Natural killer cell treated with Interleukin-12 subunit alpha and Interleukin-12 subunit beta and Interleukin-15 and Interleukin-18, amount 100 ng/mL, for 72 hours (primary cell): Measurements from ENCODE around the gene CFLAR. TPM values are rescaled to one million over a fixed set of nuclear protein-coding genes. Genes with fewer than 3 reads are reported as not detected.
A peak's percentile ranks its signal among the peaks of the same experiment; 100 is the strongest.

Experiments
- ATAC-seq, 2 donors: fragments of 150-1000 bp; cut with Tn5 transposase in 1 of 2; sonication (Bioruptor Pico), chemical (Tn5 transposase) in 1 of 2; 2 replicates each; pipeline ENCODE4 v1.10.0; 2021
- DNase-seq: peaks from one replicate; pipeline ENCODE4 v3.0.0; 2022; ENCODE audit warnings: low spot score
- H3K27ac Mint-ChIP-seq, 2 donors: 1 replicate in 1 of 2; 2 replicates in 1 of 2; pipeline ENCODE4 v1.8.0; 2022; ENCODE audit warnings: mixed read lengths in 2 of 2, mild to moderate bottlenecking in 1 of 2, moderate library complexity in 1 of 2
- H3K27me3 Mint-ChIP-seq, 2 donors: 1 replicate in 1 of 2; 2 replicates in 1 of 2; pipeline ENCODE4 v1.8.0; 2022; ENCODE audit warnings: mixed read lengths in 2 of 2
- H3K36me3 Mint-ChIP-seq: one replicate; pipeline ENCODE4 v1.8.0; 2022; ENCODE audit warnings: mixed read lengths
- H3K4me1 Mint-ChIP-seq, 2 donors: 1 replicate in 1 of 2; 2 replicates in 1 of 2; pipeline ENCODE4 v1.8.0; 2022; ENCODE audit warnings: low read depth in 2 of 2, mixed read lengths in 2 of 2, mild to moderate bottlenecking in 1 of 2
- H3K4me3 Mint-ChIP-seq: one replicate; pipeline ENCODE4 v1.8.0; 2022; ENCODE audit warnings: mixed read lengths
- H3K9me3 Mint-ChIP-seq: 2 replicates; pipeline ENCODE4 v1.8.0; 2022; ENCODE audit warnings: mixed read lengths
- total RNA-seq, 2 donors: library from RNA; stranded (reverse); gene quantifications; one replicate each; pipeline ENCODE4 v1.2.3, GENCODE V29; 2022

The CFLAR gene
- total RNA-seq, 2 donors from 2014 or later, result 366 to 438 TPM

- Mint-ChIP-seq H3K4me1 (peaks cover 58 to 59% of the 10 kb centered on the region in 2 donors), H3K36me3 (peaks cover 6% of the 10 kb centered on the region), H3K4me3 (peak overlapping the region; percentile 31), H3K27ac (peak overlapping the region; percentile 84 to 98), H3K27me3 (no peaks in the 10 kb centered on the region), H3K9me3 (no peaks in the 10 kb centered on the region)
- ATAC-seq (no peak), DNase-seq (no peak)
Observed at GRCh38 chr2:201188449-201188848, 72.5 kb downstream of the CFLAR start.

GRCh38 chr2:201191132-201191875, 75.3 kb downstream of the CFLAR start:
- peaks cover 51 to 58% of the 10 kb centered on the region in 2 donors for H3K4me1 Mint-ChIP-seq
- no peaks in the 10 kb centered on the region for H3K27me3 Mint-ChIP-seq
- H3K27ac Mint-ChIP-seq, result peak overlapping the region; percentile 75 to 78
- peak overlapping the region; percentile 73 for H3K4me3 Mint-ChIP-seq
- H3K36me3 Mint-ChIP-seq, result peaks cover 10% of the 10 kb centered on the region
- peak; percentile 72 to 74 for ATAC-seq
- no peaks in the 10 kb centered on the region for H3K9me3 Mint-ChIP-seq
- no peak for DNase-seq

GRCh38 chr2:201194097-201194496, 78.1 kb downstream of the CFLAR start:
- ATAC-seq, result peak; percentile 78 to 89
- no peaks in the 10 kb centered on the region for H3K9me3 Mint-ChIP-seq
- H3K4me1 Mint-ChIP-seq, result peaks cover 51 to 57% of the 10 kb centered on the region in 2 donors
- peak overlapping the region; percentile 55 for H3K4me3 Mint-ChIP-seq
- peaks cover 11% of the 10 kb centered on the region for H3K36me3 Mint-ChIP-seq
- H3K27me3 Mint-ChIP-seq, result no peaks in the 10 kb centered on the region
- no peak for DNase-seq
- peak overlapping the region; percentile 68 to 78 for H3K27ac Mint-ChIP-seq

GRCh38 chr2:201195331-201195730, 79.4 kb downstream of the CFLAR start:
- no peak for ATAC-seq
- Mint-ChIP-seq H3K27ac (peak overlapping the region; percentile 68 to 78), H3K4me3 (peak overlapping the region; percentile 12), H3K36me3 (peaks cover 11% of the 10 kb centered on the region), H3K9me3 (no peaks in the 10 kb centered on the region), H3K4me1 (peaks cover 52 to 55% of the 10 kb centered on the region in 2 donors), H3K27me3 (no peaks in the 10 kb centered on the region)
- DNase-seq, result no peak

- Mint-ChIP-seq H3K4me3 (peak overlapping the region; percentile 48), H3K9me3 (no peaks in the 10 kb centered on the region), H3K36me3 (peaks cover 11% of the 10 kb centered on the region), H3K27ac (peak overlapping the region in 1 of 2 donors; percentile 78), H3K27me3 (no peaks in the 10 kb centered on the region), H3K4me1 (peaks cover 52 to 56% of the 10 kb centered on the region in 2 donors)
- ATAC-seq, result no peak
- DNase-seq, result no peak
Observed at GRCh38 chr2:201196003-201196402, 80.0 kb downstream of the CFLAR start.

GRCh38 chr2:201196803-201197202, 80.8 kb downstream of the CFLAR start:
- Mint-ChIP-seq H3K4me3 (no peak overlapping the region), H3K4me1 (peaks cover 49 to 52% of the 10 kb centered on the region in 2 donors), H3K27ac (peak overlapping the region in 1 of 2 donors; percentile 78), H3K27me3 (no peaks in the 10 kb centered on the region), H3K36me3 (peaks cover 11% of the 10 kb centered on the region), H3K9me3 (no peaks in the 10 kb centered on the region)
- DNase-seq, result no peak
- ATAC-seq, result no peak

- Mint-ChIP-seq H3K27me3 (no peaks in the 10 kb centered on the region), H3K9me3 (no peaks in the 10 kb centered on the region), H3K4me3 (no peak overlapping the region), H3K4me1 (peaks cover 45 to 47% of the 10 kb centered on the region in 2 donors), H3K27ac (no peak overlapping the region), H3K36me3 (peaks cover 11% of the 10 kb centered on the region)
- no peak for ATAC-seq
- DNase-seq, result no peak
Observed at GRCh38 chr2:201197781-201198180, 81.8 kb downstream of the CFLAR start.

- Mint-ChIP-seq H3K4me1 (peaks cover 30 to 41% of the 10 kb centered on the region in 2 donors), H3K36me3 (peaks cover 11% of the 10 kb centered on the region), H3K27me3 (no peaks in the 10 kb centered on the region), H3K27ac (peak overlapping the region; percentile 7 to 54), H3K9me3 (no peaks in the 10 kb centered on the region), H3K4me3 (no peak overlapping the region)
- DNase-seq (no peak), ATAC-seq (no peak)
Observed at GRCh38 chr2:201199847-201200246, 83.9 kb downstream of the CFLAR start.

- no peak for ATAC-seq
- H3K27me3 Mint-ChIP-seq, result no peaks in the 10 kb centered on the region
- peak overlapping the region; percentile 7 to 54 for H3K27ac Mint-ChIP-seq
- no peak overlapping the region for H3K4me3 Mint-ChIP-seq
- H3K36me3 Mint-ChIP-seq, result peaks cover 11% of the 10 kb centered on the region
- DNase-seq, result no peak
- H3K4me1 Mint-ChIP-seq, result peaks cover 28 to 42% of the 10 kb centered on the region in 2 donors
- H3K9me3 Mint-ChIP-seq, result no peaks in the 10 kb centered on the region
Observed at GRCh38 chr2:201200345-201200744, 84.4 kb downstream of the CFLAR start.

GRCh38 chr2:201201371-201201770, 85.4 kb downstream of the CFLAR start:
- Mint-ChIP-seq H3K27ac (peak overlapping the region in 1 of 2 donors; percentile 29), H3K36me3 (peaks cover 7% of the 10 kb centered on the region), H3K4me1 (peaks cover 22 to 38% of the 10 kb centered on the region in 2 donors), H3K27me3 (no peaks in the 10 kb centered on the region), H3K9me3 (no peaks in the 10 kb centered on the region), H3K4me3 (no peak overlapping the region)
- DNase-seq, result no peak
- peak; percentile 52 to 57 for ATAC-seq

GRCh38 chr2:201203916-201204654, 88.1 kb downstream of the CFLAR start:
- Mint-ChIP-seq H3K9me3 (no peaks in the 10 kb centered on the region), H3K27me3 (no peaks in the 10 kb centered on the region), H3K27ac (no peak overlapping the region), H3K36me3 (no peaks in the 10 kb centered on the region), H3K4me3 (no peak overlapping the region), H3K4me1 (peaks cover 16 to 32% of the 10 kb centered on the region in 2 donors)
- DNase-seq, result no peak
- no peak for ATAC-seq

- Mint-ChIP-seq H3K9me3 (no peaks in the 10 kb centered on the region), H3K4me3 (no peak overlapping the region), H3K27ac (peak overlapping the region in 1 of 2 donors; percentile 60), H3K27me3 (no peaks in the 10 kb centered on the region), H3K4me1 (peaks cover 22 to 34% of the 10 kb centered on the region in 2 donors), H3K36me3 (peaks cover 6% of the 10 kb centered on the region)
- no peak for DNase-seq
- ATAC-seq, result no peak
Observed at GRCh38 chr2:201204655-201205514, 88.9 kb downstream of the CFLAR start.

GRCh38 chr2:201205515-201205849, 89.5 kb downstream of the CFLAR start:
- Mint-ChIP-seq H3K4me3 (no peak overlapping the region), H3K27ac (peak overlapping the region in 1 of 2 donors; percentile 60), H3K36me3 (peaks cover 6% of the 10 kb centered on the region), H3K9me3 (no peaks in the 10 kb centered on the region), H3K27me3 (no peaks in the 10 kb centered on the region), H3K4me1 (peaks cover 27 to 32% of the 10 kb centered on the region in 2 donors)
- DNase-seq (no peak), ATAC-seq (no peak)
